ENCODE data around the gene CSNK1D.

GRCh38 chr17:82226809-82227628, 46.5 kb downstream of the CSNK1D start:
- TF ChIP-seq, protein P1, sequence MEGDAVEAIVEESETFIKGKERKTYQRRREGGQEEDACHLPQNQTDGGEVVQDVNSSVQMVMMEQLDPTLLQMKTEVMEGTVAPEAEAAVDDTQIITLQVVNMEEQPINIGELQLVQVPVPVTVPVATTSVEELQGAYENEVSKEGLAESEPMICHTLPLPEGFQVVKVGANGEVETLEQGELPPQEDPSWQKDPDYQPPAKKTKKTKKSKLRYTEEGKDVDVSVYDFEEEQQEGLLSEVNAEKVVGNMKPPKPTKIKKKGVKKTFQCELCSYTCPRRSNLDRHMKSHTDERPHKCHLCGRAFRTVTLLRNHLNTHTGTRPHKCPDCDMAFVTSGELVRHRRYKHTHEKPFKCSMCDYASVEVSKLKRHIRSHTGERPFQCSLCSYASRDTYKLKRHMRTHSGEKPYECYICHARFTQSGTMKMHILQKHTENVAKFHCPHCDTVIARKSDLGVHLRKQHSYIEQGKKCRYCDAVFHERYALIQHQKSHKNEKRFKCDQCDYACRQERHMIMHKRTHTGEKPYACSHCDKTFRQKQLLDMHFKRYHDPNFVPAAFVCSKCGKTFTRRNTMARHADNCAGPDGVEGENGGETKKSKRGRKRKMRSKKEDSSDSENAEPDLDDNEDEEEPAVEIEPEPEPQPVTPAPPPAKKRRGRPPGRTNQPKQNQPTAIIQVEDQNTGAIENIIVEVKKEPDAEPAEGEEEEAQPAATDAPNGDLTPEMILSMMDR (IDR thresholded peaks at IDR 0.05; ENCODE audit: borderline replicate concordance, extremely low read depth, low read length, poor library complexity, severe bottlenecking), result no peak
- TF ChIP-seq EZH2 (IDR thresholded peaks at IDR 0.05; ENCODE audit: borderline replicate concordance, low read depth, low read length, severe bottlenecking), result no peak
